ENCODE data around the gene ZNF670. TPM values are rescaled to one million over a fixed set of nuclear protein-coding genes. Genes with fewer than 3 reads are reported as not detected.

ZNF670 gene
- total RNA-seq (2022; extraction: Qiagen RNA extraction; ENCODE audit: low read depth), result 2.6 to 5.1 TPM (median 3.5 TPM) in 5 replicates

DNA sequence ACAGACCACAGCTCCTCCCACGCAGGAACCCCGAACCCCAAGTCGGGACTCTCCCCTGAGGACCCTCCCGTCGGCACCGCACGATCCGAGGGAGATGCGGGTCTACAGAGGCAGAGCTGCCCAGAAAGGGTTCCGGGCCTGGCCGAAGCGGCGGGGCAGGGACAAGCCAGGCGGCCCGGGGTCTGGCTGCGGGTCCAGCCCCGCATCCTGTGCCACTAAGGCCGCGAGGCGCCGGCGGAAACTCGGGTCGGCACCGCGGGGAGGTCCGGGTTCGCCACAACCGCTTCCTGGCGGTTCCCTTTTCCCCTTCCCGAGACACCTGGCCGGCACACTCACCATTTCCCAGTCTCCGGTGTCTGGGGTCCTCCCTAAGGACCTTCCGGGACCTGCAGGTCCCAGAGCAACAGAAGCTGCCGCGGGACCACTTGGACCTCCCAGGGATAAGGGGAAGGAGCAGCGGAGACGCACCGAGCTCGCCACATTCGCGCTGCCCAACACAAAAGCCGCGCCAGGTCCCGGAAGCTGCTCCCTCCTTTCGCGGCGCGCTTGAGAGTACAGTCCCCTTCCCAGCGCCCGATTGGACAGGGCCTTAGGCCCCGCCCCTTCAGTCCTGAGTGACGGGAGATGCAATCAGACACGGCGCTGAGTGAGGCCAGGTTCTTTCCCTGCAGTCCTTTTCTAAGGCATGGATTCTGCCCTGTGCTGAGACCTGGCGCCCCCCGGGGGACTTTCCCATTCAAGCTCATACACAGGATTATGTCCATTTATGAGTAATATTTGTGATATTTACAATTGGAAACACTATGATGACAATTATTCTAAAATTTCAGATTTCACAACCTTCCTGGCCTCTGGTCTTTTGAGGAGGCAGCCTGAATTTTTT, at the start of gene ZNF670:
Gene ZNF670, minus strand, starts transcription at position 554 of the 883 bp plus-strand sequence. Its CDS starts 215 bp downstream, at position 339.

DNA sequence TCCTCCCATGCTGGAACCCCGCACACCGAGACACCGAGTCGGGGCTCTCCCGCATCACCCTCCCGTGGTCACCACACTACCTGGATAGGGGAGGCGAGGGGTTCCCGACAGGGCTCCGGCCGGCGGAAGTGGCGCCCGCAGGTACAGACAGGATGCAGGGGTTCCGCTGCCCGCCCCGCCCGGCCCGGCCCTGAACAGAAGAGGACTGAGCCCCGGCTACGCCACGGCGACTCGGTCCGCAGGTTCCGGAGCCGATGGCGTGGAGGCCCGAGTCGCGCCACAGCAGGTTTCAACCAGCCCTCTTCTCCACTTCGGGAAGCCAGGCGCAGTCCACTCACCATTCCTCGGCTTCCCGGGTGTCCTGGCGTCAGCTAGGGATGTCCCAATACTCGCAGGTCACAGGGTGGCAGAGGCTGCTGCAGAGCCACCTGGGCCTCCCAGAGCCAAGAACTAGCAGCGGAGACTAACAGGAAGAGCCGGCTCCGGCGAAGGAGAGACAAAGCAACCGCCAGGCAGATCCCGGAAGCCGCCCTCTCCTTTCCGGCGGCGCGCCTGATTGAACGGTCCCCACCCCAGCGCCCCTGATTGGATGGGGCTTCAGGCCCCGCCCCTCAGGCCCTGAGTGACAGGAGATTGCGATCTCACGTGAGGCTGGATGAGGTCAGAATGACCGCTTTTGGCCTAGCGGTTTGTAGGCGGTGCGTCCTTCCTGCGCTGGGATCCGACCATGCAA, 25.4 kb upstream of the ZNF670 start, which contains the start of gene ZNF669:
Gene ZNF669, minus strand, starts transcription at position 498 of the 733 bp plus-strand sequence. Its CDS starts 157 bp downstream, at position 341.

Other genes with a start within 250 kb of the ZNF670 start
- gene AHCTF1, start 146.9 kb downstream of the ZNF670 start, total RNA-seq (2022; extraction: Qiagen RNA extraction; ENCODE audit: low read depth), result 23.2 to 36.5 TPM (median 28.2 TPM) in 5 replicates
- 1.2 to 2.5 TPM (median 2.2 TPM) in 5 replicates for gene ZNF695, start 70.8 kb downstream of the ZNF670 start, total RNA-seq (2022; extraction: Qiagen RNA extraction; ENCODE audit: low read depth)
- gene ZNF669, start 25.5 kb upstream of the ZNF670 start, total RNA-seq (2022; extraction: Qiagen RNA extraction; ENCODE audit: low read depth), result 2.3 to 4.8 TPM (median 3.6 TPM) in 5 replicates
- 4.0 to 6.0 TPM (median 4.6 TPM) in 5 replicates for gene ZNF124, start 93.2 kb upstream of the ZNF670 start, total RNA-seq (2022; extraction: Qiagen RNA extraction; ENCODE audit: low read depth)
- gene VN1R5, start 177.3 kb upstream of the ZNF670 start, total RNA-seq (2022; extraction: Qiagen RNA extraction; ENCODE audit: low read depth), result not detected in 5 replicates